T-helper 9 cell (primary cell): ENCODE data around the gene ADCY10.
"Not testable (repeated sequence)": the region's sequence is repeated elsewhere in the genome, so short reads cannot be mapped to it uniquely, and the experiment has no call there.

Source experiments
- DNase-seq: peaks from one replicate; pipeline ENCODE4 v3.0.0-alpha.2; 2020
- total RNA-seq, 2 donors: gene quantifications; one replicate each; lab custom pipeline; 2026; lab: John Stamatoyannopoulos, UW

The ADCY10 gene, protein sequence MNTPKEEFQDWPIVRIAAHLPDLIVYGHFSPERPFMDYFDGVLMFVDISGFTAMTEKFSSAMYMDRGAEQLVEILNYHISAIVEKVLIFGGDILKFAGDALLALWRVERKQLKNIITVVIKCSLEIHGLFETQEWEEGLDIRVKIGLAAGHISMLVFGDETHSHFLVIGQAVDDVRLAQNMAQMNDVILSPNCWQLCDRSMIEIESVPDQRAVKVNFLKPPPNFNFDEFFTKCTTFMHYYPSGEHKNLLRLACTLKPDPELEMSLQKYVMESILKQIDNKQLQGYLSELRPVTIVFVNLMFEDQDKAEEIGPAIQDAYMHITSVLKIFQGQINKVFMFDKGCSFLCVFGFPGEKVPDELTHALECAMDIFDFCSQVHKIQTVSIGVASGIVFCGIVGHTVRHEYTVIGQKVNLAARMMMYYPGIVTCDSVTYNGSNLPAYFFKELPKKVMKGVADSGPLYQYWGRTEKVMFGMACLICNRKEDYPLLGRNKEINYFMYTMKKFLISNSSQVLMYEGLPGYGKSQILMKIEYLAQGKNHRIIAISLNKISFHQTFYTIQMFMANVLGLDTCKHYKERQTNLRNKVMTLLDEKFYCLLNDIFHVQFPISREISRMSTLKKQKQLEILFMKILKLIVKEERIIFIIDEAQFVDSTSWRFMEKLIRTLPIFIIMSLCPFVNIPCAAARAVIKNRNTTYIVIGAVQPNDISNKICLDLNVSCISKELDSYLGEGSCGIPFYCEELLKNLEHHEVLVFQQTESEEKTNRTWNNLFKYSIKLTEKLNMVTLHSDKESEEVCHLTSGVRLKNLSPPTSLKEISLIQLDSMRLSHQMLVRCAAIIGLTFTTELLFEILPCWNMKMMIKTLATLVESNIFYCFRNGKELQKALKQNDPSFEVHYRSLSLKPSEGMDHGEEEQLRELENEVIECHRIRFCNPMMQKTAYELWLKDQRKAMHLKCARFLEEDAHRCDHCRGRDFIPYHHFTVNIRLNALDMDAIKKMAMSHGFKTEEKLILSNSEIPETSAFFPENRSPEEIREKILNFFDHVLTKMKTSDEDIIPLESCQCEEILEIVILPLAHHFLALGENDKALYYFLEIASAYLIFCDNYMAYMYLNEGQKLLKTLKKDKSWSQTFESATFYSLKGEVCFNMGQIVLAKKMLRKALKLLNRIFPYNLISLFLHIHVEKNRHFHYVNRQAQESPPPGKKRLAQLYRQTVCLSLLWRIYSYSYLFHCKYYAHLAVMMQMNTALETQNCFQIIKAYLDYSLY (N-terminal part only)
- total RNA-seq, result 0.24 to 0.49 reads per million in 2 donors

DNA sequence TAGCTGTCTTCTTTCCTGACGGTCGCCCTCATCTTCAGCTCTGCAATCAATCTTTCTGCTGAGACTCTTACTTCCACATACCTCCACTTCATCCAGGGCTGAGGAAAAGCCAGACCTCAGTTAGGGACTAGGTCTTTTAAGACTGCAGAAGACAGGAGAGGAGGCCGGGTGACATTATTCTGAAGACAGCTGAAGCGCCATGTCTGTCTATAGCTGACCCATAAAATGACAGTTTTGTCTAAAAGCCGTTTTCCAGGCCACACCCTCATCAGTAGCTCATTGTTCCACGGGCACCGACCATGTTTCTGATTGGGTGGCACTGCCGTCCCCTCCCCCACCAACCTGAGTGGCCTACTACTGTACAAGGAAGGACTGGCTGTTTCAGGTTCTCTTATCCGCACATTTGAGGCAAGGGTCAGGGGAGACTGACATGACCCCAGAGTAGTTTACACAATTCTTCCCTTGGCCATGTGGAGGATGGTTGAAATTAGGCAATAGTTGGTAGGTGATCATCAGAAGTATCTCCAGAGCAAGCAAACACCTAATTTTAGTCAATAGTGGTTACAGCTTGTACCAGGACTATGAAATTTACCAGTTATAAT is at the start of gene ADCY10:
TSS of gene ADCY10 (minus strand) at position 240 of the 602 bp plus-strand sequence. CDS start 8,994 bp downstream, outside the sequence.
- no peak for DNase-seq

DNA sequence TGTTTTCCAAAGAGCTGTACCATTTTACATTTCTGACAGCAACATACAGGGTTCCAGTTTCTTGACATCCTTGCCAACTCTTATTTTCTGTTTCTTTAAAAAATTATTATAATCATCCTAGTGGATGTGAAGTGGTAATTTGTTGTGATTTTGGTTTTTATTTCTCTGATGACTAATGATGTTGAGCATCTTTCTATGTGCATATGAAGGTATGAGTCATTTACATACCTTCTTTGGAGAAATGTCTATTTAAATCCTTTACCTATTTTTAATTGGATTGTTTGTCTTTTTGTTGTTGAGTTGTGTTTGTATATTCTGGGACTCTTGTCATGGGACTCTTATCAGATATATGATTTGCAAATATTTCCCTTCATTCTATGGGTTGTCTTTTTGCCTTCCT is 43.8 kb upstream of the ADCY10 start:
- no peak for DNase-seq

DNA sequence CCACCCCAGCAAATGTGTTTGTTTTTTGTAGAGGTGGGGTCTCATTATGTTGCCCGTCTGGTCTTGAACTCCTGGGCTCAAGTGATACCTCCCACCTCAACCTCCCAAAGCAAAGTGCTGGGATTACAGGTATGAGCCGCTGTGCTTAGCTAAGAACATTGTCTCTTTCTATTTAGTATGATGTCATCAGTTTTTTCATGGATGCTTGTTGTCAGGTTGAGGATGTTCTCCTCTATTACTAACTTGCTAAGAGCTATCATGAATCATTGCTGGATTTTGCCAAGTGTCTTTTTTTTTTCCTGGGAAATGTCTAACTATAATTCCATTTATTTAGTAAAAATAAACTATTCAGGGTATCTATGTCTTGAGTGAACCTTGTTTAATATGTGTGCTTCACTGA is 42.0 kb upstream of the ADCY10 start:
- no peak for DNase-seq

DNA sequence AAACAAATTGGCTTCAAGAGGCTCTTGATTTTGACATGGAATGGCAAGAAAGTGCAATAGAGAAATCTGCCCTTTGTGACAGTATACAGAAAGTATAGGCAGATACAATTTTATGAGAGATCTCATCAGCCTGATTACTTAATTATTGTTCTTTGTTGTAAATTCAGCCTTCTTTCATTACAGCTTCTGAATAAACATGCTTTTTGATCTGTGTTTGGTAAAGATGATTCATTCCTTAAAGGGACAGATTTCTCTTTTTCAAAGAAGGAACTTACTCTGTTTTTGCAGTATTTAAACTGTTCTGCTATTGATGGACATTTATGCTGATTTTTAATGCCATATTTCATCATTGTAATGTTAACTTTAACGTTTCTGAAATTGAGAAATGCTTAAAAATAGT is 36.6 kb upstream of the ADCY10 start:
- DNase-seq, result no peak

DNA sequence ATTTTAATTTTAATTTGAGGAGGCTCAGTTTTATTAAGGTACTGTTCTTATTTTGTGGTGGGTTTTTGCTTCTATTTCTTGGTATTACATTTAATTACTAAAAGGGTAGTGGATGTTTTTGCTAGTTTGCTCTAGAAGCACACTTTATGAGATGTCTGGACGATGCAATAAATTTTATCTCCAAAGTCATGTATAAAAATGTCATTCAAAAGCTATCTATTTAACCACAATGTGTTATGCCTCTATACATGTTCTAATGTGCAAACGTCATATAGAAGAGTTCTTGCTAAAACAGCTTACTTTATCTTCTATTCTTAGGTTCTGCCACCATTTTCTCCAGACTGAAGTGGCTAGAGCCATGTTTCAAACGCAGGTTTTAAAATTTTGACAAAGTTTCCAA is 35.9 kb upstream of the ADCY10 start:
- no peak for DNase-seq

DNA sequence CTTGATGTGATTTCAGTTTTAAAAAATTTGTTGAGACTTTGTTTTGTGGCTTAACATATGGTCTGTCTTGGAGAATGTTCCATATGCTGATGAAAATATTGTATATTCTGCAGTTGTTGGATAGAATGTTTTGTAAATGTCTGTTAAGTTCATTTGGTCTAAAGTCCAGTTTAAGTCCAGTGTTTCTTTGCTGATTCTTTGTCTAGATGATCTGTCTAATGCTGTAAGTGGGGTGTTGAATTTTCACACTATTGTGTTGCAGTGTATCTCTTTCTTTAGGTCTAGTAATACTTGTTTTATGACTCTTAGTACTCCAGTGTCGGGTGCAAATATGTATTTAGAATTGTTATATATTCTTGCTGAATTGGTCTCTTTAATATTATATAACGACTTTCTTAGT is 33.8 kb upstream of the ADCY10 start:
- no peak for DNase-seq

DNA sequence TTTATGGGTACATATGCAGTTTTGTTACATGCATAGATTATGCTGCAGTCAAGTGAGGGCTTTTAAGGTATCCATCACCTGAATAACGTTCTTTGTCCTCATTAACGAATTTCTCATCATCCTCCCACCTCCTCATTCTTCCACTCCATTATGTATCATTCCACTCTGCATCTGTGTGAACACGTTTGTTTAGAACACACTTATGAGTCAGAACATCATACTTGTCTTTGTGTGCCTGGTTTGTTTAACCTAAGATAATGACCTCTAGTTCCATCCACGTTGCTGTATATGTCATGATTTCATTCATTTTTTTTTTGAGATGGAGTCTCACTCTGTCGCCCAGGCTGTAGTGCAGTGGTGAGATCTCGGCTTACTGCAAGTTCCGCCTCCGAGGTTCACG is 29.6 kb upstream of the ADCY10 start:
- DNase-seq, result no peak

DNA sequence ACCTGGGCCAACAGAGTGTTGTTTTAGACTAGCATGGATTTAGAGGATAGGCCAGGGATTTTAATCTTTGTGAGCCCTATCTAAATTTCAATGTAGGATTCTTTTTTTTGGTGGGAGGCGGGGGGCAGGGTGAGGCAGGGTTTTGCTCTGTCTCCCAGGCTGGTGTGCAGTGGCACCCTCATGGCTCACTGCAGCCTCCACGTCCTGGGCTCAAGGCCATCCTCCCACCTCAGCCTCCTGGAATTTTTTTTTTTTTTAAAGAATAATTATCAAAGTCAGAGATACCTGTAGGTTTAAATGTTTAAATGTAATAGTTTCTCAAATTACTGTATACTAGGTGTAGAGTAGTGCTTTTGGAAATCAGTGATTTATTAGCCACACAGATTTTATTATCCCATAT is 26.3 kb upstream of the ADCY10 start:
- DNase-seq, result no peak

DNA sequence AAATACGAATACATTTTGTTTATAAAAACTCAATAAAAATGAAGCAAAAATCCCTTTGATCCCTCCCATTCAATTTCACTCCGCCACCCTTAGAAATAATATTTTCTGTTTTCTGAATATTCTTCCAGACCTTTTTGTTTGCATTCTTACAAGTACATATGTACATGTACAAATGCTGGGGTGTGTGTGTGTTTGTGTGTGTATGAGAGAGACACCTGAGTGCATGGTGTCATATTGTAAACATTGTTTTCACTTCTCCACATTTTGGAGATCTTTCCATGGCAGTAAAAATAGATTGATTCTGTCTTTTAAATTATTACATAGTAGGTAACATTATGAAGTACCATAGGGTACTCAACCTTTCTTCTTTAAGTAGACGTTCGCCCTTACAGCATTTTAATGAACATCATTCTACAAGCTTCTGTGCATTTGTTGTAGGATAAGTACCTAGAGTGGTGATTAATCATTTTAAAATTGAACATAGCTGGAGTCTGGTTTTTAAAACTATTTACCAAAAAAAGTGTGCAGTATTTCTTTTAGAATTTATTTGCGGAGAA is 24.2 kb upstream of the ADCY10 start:
- DNase-seq, result no peak

DNA sequence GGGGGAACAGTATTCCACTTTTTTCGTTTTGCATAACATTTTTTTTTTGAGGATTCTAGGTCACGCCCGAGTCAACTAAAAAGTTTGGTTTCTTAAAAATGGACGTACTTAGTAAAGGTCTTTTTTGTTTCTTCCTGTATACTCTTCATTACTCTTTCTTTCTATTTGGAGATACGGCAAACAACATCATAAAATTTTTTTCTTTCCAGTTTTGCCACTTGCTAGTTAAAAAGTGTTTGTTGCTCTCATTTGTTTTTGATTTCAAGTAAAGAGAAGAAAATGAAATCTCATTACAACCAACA is 23.7 kb upstream of the ADCY10 start:
- no peak for DNase-seq

DNA sequence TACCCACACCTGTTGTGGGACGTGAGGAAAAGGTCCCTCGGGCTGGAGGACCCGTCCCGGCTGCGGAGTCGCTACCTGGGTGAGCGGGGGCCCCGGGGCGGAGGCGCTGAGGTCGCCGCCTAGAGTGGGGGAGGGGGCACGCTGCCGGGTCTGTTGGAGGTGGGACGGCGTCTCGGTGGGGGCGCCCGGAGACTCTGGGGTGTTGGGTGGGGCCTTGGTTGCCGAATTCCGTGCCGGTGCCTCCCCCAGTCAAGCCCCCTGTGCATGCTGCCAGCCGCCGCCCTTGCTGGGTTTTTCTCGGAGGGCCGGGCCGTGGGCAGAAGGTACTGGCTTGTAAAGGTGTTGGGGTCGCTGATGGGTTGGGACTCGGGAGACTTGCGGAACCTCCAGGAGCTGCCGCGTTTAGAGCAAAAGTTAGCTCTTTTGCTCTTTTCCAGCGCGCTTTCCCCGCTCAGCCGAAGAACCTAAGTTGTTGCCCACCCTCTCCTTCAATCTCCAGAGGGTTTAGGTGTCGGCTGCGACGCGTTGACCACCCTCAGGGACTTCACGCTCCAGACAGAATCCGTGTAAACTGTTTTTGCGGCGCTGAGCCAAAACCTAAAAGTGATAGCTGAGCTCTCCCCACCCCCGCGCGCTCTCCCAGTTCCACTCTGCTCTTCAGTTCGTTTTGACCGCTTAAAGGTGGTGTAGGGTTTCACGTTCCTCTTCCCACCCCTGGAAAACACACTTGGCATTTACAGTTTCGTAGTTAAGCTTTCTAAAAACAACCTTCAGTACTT is 23.2 kb upstream of the ADCY10 start, which contains the start of gene MPC2:
TSS of gene MPC2 (minus strand) at position 143 of the 779 bp plus-strand sequence. CDS start 1,231 bp downstream, outside the sequence.
- peak; percentile 57 for DNase-seq

DNA sequence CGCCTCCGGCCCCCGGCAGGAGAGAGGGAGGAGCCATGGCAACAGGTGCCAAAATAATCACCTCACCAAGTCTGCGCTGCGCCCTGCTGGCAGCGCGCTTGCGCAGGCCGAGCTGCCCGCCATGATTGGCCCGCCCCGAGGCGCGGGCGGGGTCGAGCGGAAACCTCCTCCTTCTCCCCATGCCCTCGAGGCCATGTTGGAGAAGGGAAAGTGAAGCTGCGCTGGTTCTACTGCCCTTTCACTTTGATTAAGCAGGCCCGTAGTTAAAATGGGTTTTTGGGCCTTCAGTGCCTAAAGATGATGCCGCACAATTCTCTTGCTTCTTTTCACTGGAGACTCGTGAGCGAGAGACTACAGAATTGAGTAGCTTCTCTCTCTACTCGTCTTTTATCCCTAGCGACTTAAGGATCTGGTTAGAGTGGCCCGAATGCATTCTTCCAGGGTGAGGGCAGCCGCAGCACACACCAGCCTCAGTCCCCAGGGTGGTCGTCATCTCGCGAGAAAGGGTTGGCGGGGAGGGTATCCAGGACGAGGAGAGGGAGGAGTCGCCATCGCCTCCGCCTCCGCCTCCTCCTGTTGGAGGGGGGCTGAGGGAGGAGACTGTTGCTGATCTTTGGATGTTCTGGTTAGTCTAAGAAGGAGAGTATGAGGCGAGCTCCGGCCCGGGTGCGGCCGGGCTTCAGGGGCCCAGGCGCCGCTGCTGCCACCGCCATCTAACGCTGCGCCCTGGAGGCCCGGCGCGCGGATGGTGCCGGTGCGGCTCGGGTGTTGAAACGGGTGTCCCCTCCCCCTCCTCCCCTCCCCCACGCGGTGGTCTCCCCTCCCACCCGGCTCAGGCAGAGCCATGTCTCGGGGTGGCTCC is 22.4 kb upstream of the ADCY10 start, which contains the start of gene DCAF6:
TSS of gene DCAF6 (plus strand) at position 616 of the 862 bp plus-strand sequence. CDS start at position 845, 229 bp downstream.
- peak; percentile 94 for DNase-seq

DNA sequence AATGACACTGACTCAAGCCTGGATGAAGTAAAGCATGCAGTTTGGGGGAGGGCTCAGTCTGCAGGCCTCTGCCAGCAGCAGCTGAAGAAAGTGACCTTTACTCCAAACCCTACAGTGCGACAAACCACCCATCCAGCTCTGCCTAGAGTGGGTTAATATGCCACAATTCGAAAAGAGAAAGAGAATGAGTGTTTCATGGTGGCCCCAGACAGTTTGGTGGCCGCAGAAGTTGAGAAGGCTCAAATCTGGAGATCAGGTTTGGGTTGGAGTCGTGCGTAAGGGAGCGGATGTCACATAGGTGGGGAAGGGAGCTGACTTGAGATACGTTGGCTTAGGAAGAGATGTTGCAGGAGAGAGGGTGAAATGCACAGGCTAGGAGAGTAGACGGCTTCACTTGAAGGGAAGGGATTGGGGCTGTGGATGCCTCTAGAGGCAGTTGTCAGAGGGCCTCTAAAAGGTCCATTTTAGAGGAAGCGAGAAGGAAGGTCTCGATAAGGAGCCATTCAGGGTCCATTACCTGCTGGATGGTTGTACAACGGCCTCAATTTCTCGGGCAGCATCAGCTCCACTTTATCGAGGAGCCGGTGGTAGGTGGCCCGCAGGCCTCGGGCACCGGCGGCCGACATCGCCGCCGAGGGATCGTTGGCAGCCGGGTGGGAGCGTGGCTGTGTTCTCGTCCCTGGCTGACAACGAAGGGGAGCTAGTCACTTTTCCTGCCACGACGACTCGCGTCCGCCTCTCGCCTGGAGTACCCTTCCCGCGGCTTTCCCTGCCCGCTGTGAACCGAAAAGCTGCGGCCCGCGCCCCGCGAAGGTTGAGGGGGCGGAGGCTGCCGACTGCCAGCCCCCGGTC is 21.5 kb upstream of the ADCY10 start:
- DNase-seq, result peak; percentile 15

DNA sequence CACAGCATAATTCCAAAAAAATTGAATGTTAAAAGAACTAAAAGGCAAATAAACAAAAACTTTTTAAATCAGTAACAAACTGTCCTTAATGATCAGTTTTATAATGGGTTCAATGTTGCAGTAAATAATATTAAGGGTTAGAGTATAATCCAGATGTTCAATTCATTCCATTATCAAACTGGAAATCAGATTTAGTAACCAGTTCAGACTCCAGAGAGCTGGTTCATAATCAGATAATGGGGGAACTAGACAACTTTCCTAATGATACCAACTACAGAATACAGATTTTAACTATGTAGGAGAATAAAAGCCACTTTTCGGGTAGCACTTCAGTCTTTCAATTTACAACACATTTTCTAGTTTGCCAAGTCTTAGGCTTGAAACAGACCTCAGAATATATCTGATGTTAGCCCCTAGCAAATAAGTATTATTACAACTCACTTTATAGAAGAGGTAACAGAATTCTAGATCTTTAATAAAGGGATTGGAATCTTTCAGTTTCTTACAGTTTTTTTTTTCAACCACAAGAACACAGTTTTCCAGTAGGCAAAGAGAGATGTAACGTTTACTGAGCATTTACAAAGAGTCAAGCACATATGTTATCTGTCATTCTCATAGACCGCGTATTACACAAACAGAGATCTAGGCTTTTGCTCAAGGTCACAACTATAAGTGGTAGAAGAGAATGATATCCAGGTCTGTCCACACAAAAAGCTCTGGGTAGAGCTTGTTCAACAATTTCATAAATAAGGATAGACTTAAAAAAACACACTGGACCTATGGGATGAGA is 20.7 kb upstream of the ADCY10 start:
- no peak for DNase-seq

DNA sequence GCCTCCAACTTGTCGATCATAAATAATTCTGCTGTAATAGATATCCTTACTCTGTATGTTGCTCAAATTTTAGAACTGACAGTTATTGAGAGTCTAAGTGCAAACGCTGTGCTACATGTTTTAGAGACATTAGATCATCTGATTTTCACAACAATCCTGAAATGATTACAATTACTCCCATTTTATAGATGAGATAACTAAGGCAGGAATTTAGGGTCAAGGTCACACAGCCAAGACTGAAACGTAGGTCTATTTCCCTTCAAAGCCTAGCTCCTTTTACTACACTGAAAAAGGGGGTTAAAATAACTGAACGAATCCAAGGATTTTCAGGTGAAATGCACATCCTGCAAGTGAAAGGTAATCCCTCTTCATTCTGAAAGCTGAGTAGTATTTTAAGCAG is 19.9 kb upstream of the ADCY10 start:
- DNase-seq, result no peak

DNA sequence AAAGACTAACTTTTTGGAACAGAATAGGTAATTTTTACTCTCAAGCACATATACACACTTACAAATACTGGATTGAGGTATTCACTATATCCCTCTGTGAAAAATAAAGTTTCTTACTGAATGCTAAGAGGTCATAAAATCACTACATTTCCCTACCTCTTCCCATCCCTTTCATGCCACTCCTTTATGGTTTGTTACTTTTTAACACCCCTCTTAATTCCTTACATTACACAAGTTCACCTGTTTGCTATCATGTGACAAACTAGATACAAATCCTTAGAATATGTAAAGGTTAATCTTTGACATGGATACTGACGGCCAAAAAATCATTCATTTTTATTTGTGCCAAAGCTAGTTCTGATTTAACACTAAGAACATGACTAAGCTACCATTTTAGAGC is 15.8 kb upstream of the ADCY10 start:
- DNase-seq, result no peak

DNA sequence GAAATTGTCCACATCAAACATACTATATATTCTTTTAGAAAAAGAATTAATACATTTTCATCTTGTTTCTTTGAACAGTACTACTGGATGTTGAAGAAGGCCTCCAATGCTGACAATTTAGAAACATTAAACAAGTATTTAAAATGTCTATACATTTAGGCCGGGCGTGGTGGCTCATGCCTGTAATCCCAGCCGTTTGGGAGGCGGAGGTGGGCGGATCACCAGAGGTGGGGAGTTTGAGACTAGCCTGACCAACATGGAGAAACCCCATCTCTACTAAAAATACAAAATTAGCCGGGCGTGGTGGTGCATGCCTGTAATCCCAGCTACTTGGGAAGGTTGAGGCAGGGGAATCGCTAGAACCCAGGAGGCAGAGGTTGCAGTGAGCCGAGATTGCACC is 15.0 kb upstream of the ADCY10 start:
- DNase-seq, result not testable (repeated sequence)

DNA sequence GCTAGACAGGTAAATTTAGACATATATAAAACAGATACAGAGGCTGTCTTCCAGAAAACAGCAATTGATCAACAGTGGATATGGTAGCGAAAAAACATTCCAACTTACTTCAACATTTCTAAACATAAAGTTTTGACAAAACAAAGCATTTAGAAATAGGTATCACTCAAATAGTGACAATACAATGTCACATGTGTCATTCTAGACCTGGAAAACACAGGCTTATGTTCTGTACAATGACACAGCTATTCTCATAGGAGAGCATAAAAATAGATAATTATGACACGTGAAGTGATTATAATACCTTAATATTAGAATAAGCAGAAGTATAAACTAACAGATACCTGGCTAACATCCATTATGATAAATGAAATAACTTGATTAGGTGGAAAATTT is 14.5 kb upstream of the ADCY10 start:
- DNase-seq, result no peak
